NCI-H524 treated with DMSO at 0.1 percent for 48 hours (cell line): ENCODE results near the gene TAGLN.
"Not testable (repeated sequence)": the region's sequence is repeated elsewhere in the genome, so short reads cannot be mapped to it uniquely, and the experiment has no call there.

ENCODE experiments used
- DNase-seq: peaks from one replicate; lab custom pipeline; 2025; lab: John Stamatoyannopoulos, UW

Gene TAGLN

DNA sequence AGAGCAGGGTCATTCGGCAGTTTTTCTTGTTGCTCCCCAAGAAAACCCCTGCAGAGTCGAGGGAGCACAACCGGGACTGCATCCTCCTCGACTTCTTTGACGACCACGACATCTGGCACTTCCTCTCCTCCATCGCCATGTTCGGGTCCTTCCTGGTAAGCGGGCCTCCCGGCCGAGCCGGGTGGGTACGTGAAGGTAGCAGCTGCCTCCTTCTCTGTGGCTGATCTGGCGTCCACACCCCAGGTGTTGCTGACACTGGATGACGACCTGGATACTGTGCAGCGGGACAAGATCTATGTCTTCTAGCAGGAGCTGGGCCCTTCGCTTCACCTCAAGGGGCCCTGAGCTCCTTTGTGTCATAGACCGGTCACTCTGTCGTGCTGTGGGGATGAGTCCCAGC is 3.4 kb upstream of the TAGLN start:
- DNase-seq = no peak

DNA sequence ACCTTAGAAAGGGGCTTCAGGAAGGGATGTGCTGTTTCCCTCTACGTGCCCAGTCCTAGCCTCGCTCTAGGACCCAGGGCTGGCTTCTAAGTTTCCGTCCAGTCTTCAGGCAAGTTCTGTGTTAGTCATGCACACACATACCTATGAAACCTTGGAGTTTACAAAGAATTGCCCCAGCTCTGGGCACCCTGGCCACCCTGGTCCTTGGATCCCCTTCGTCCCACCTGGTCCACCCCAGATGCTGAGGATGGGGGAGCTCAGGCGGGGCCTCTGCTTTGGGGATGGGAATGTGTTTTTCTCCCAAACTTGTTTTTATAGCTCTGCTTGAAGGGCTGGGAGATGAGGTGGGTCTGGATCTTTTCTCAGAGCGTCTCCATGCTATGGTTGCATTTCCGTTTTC is 2.2 kb upstream of the TAGLN start:
- no peak for DNase-seq

DNA sequence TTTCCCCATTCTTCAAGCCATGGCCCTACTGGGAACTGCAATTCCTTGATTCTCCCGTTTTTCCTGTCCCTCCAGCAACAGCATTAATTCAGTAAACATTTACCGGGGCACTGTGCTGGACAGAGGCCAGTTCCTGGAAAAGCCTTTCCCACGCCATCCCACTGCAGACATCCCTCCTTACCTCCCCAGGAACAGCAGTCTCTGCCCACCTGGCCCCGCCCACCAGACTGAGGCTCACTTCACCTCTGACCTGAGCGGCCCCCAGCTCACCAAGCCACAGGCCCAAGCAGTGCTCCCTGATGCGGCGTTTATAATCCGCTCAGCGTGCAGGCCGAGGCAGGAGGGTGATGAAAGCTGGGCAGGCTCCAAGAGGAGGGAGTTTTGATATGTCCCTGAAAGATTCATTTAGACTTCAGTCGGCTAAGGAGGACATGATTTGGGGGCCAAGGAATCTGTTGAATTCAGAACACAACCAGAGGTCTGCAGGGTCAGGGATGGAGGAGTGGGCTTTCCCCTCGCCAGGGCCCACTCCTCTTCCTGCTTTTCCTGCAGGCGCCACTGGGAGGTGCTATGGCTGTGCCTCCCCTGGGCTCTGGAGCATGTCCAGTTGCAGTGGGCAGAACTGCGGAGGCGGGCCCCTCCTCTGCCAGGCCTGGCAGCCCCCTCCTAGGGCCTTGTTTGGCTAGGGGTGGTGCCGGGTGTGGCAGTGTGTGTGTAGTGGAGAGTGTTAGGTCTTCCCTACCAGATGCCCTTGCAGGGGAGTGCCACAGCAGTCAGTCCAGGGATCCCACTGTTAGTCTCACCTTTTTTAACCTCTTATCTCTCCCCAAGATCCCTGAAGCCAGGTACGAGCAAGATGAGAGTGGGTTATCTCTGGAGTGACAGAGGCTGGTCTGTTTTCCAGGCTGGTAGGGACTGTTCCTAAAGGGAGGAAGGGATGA is 1.4 kb upstream of the TAGLN start:
- DNase-seq = no peak

DNA sequence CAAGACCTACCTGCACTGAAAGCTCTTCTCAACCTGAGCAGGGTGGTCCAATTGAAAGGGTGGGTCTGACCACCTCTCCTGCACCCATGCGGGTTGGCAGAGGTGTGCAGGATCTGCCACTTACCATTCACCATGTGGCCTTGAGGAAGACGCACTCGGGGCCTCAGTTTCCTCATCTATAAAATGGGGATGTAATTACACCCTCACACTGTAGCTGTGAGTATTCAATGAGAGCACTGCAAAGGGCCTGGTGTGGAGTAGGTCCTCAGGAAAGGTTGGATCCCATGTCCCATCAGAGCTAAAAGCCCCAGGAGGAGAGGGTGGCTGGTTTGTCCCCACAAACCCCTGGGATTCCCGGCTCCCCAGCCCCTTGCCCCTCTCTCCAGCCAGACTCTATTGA is 557 bp upstream of the TAGLN start:
- no peak for DNase-seq

DNA sequence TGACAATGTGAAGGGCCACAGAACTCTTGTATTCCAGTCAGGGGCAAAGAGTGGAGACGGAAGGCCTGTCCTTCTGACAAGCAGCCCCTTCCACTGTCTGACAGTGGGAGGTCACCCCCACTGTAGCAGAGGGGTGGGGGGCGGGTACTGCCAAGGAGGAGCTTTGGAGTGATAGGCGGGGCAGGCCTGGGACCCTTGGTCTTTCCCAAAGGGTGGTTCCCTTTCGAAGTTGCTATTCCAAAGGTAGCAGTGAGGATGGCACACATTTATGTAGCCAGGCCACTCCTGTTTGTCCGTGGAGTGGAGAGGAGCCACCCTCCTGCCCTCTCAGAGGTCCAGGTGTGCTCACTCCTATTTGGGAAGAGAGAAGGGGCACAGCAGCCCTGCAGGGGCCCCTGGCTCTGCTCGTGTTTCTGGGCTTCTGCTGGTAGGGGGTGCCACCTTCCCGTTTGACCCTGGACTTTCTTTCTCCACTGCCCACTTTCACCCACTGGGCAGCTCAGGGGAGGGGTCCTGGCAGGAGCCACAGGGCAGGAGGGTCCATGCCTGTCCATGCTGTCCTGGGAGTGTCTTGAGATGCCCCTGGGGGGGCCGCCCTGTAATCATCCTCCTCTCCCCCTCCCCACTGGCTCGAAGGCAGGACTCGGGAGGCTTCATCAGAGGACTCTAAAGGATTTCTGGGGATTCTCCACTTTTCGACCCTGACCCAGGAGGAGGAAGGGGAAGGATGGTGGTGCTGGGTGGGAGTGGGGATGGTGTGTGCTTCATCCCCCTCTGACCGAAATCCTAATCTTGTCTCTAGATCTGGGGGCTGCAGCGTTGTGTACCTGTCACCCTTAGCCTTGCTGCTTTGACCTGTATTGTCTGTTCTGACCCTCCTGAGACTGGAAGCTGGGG is 994 bp downstream of the TAGLN start:
- no peak for DNase-seq

DNA sequence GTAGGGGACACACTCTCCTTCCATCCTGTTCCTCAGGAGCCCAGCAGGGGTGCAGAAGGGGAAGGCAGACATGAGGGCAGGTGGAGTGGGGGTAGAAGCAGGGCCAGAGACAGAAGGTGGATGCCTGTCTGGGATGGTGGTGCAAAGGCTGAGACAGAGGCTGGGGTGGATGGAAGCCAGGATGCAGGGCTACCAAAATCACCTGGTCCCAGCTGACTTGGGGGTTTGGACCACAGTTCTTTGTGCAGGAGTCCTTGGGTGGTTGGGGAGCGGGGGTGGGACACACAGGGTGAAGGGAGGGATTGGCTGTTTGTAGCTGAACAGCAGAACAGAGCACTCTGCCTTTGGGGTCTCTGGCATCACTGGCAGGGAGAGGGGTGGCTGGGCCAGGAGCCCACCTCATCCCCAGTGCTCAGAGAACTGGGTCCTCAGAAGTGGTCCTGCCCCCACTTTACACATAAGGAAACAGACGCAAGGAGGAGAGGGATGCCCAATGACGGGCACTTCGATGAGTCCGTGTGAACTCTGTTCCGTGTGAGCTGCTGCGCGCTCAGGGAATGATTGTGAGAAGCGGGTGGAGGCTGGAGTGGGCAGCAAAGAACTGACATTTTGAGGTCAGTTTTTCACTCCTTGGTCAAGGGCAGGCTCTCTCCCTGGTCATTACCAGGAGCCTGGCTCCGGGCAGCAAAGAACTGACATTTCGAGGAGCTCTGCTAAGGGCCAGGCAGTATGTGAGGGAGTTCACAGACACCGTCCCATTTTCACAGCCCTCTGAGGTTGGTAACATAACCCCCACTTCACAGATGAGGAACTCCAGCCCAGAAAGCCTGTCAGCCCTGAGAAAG is 1.9 kb downstream of the TAGLN start:
- no peak for DNase-seq

DNA sequence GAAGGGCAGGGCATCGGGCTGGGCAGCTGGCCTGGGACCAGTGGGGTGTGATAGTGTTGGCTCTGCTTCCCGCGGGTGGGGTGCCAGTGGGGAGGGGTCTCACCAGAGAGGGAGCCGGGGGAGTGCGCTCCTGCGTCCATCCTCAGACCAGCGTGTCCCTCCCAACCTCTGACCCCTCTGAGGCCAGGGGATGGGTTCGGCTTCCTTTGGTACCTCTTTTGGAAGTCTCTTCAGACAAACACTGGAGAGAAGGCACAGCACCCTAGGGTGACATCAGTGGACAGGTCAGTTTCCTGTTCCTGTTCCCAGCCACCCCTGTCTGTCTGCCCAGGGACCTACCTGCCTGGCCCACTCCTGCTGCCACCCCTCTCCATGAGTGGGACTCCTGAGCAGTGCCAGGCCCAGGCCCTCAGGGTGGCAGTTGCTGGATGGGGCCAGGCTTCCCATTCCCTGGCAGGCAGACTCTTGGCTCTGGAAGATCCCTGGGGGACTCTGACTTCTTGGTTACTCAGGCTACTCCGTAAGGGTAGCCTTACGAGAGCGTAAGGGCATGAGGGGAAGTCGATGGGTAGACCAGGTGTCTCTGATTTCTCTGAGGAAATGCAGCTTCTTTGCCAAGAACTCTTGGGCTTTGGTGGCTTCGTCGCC is 2.6 kb downstream of the TAGLN start:
- no peak for DNase-seq

DNA sequence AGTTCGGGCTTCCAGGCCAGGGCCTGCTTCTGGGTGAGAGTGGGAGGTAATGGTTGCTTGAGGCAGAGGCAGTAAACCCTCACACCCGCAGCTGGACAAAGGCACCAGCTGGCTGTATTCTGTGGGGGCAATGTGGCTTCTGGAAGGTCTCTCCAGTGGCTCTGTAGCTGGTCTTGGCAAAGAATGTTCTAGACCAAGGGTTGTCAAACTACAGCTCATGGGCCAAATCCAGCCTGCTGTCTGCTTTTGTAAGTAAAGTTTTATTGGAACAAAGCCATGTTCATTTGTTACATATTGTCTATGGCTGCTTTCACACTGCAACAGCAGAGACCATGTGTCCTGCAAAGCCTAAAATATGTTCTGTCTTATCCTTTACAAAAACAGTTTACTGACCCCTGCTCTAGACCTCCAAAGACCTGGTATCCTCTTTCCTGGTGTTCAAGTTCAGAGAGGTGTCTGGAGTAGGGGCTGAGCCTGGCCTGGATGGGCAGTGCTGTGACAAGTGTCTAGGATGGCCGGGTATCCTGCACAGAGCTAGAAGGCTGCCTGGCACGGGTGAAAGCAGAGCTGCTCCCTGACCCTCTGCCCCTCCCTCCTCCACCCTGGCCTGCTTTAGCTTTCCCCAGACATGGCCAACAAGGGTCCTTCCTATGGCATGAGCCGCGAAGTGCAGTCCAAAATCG is 3.4 kb downstream of the TAGLN start:
- no peak for DNase-seq

DNA sequence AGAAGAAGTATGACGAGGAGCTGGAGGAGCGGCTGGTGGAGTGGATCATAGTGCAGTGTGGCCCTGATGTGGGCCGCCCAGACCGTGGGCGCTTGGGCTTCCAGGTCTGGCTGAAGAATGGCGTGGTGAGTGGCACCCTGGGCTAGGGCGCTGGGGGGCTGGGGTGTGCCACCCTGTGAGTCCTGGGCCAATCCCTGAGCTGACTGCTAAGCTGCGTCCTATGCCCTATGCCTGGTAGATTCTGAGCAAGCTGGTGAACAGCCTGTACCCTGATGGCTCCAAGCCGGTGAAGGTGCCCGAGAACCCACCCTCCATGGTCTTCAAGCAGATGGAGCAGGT is 3.9 kb downstream of the TAGLN start:
- DNase-seq = no peak

DNA sequence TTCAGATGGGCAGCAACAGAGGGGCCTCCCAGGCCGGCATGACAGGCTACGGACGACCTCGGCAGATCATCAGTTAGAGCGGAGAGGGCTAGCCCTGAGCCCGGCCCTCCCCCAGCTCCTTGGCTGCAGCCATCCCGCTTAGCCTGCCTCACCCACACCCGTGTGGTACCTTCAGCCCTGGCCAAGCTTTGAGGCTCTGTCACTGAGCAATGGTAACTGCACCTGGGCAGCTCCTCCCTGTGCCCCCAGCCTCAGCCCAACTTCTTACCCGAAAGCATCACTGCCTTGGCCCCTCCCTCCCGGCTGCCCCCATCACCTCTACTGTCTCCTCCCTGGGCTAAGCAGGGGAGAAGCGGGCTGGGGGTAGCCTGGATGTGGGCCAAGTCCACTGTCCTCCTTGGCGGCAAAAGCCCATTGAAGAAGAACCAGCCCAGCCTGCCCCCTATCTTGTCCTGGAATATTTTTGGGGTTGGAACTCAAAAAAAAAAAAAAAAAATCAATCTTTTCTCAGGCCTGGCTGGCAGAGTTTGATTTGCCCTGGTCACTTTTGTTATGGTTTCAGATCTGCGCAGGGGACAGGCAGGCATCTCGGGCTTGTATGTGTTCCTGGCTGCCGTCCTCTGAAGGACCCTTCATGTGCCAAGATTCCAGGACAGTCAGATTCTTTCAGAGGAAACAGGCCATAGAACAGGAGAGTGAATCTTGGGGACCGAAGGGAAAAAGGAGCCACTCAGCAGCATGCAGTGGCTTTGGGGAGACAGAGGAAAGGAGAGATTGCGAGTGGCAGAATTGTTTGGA is 5.3 kb downstream of the TAGLN start:
- no peak for DNase-seq

DNA sequence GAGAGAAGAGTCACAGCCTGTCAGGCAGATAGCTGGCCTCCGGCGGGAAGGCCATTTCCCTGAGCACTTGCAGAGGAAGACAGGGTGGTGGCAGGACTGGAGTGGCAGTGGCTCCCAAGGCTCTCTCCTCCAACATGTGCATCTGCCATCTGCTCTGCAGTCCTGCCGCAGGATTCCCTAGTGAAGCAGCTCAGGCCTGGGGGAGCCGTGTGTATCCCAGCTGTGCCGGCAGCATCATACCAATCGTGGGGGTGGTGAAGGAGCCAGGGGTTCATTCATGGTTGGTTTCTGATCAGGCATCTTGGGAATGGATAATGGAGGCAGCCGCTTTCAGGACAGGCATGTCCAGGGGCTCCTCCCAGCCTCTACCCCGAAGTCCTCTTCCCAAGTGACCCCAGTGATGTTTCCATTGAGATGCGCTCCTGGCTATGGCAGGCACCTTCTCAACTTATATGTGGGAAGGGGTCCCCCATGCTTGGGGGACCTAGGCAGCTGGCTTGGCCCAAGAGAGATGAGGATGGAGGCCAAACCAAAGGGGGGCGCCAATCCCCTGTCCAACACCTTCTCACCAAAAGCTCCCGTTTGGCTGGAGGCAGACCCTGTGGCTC is 6.1 kb downstream of the TAGLN start:
- DNase-seq = no peak

DNA sequence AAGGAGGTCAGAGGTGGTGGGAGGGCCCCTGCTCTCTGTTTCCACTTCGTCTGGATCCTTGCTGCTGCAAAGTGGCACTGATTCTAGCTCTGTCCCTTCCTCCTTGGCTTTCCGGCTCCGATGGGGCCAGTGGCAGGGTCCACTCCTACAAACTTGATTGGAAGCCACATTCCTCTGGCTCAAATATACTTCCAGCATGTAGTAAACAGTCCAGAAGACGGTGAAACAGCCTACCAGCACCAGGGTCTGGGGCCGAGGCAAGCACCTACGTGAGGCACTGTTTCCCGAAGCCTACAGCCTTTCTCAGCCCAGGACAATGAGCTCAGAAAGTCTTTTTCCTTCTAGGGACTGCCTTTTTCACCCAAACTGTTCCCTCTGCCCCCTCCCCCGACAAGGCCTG is 6.9 kb downstream of the TAGLN start:
- not testable (repeated sequence) for DNase-seq

DNA sequence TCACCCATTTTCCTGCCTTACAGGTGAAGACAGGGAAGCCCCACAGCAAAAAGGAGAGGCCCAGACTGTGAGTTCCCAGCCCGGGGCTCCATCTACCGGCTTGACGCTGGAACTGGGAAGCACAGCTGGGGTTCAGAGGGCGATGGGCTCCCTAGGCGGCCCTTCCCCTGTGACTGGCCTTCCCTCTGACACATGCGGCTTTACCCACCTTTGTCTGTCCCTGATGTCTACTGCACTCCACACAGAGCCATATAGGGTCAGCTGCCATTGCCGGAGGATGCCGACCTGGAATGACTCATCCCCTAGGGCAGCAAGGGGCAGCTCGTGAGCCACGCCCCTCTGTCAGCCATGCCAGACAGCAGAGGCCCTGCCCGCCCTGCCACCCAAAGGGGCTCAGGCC is 7.7 kb downstream of the TAGLN start:
- DNase-seq = not testable (repeated sequence)

DNA sequence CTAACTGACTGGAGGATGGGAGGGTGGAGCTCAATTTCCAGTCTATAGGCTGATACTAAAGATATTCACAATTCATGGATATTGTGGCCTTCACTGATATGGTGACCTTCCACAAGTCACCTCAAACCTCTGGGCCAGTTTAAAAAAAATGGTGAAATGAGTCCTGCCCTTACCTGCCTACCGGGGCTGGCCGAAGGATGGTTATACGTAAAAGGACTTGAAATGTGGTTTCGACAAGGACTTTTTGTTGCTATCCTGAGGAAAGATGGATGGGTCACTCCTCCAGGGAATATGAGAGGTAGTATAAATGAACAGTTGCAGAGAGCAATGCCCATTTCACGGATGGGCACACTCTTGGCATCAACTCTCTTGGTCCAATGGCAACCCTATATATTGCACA is 8.3 kb downstream of the TAGLN start:
- DNase-seq = not testable (repeated sequence)

DNA sequence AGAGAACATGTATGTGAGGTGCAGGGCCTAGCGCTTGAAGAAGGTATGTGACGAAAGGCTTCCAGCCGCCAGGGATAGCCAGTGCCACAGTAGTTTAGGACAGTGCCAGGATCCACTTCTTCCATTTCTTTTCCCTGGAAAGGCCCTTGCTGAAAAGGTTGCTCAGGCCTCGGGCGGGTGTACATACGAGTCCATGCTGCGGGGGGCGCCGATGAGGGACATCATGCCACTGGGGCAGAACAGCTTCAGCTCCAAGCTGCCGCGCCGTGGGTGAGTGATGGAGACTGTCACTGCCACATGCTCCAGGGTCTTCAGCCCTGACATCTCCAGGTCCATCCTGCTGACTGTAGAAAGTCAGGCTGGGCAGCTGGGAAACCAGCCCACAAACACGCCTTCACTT is 9.5 kb downstream of the TAGLN start:
- not testable (repeated sequence) for DNase-seq

DNA sequence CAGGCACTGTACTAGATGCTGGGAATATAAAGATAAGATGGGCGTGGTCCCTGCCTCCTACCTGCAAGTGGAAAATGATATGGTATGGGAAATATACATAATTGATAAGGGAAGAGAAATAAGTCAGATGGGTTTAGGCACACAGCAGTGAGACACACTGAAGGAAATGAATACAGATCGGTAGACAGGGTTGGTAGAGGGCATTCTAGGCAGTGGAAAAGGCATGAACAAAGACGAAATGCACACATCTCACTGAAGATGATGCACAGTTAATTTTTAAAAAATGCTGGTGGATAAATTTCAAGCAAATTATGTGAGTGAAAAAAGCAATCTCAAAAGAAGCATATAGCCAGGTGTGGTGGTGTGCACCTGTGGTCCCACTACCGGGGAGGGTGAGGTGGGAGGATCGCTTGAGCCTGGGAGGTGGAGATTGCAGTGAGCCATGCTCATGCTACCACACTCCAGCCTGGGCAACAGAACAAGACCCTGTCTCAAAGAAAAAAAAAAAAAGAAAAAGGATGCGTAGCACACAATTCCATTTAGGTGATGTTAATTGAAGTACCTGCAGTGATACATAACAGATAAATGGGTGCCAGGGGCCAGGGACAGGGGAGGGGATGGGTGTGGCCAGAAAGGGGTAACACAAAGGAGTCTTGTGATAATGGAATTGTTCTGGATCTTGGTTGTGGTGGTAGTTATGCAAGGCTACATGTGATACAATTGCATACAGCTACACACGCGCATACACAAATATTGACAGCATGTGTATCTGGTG is 10.4 kb downstream of the TAGLN start:
- DNase-seq = not testable (repeated sequence)

DNA sequence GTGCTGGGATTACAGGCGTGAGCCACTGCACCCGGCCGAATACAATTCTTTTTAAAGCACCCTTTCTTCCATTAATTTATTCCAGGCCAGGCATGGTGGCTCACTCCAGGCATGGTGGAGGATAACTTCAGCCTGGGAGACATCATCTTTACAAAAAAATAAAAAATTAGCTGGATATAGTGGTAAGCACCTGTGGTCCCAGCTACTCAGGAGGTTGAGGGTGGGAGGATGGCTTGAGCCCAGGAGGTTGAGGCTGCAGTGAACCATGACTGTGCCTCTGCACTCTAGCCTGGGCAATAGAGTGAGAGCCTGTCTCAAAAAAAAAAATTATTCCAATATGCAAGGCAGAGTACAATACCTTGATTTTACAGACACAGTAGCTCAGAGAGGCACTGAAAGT is 11.4 kb downstream of the TAGLN start:
- DNase-seq = no peak

DNA sequence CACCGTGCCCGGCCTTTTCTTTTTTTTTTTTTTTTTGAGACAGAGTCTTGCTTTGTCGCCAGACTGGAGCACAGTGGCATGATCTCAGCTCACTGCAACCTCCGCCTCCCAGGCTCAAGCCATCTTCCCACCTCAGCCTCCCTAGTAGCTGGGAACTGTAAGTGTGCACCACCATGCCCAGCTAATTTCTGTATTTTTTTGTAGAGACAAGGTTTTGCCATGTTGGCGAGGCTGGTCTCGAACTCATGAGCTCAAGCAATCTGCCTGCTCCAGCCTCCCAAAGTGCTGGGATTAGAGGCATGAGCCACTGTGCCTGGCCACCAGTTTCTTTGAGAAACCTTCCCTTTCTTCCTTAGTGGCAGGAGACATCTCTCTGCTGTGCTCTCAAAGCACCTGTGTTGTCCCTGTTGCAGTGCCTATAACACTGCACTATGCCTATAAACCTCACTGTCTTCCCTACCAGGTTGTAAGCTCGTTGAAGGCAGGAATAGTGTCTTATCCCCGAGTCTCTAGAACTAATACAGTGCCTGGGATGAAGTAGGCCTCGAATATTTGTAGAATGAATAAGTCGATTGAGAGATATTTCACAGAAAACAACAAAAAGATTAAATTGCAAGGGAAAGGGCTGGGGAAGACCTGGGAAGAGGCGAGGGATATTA is 13.7 kb downstream of the TAGLN start:
- no peak for DNase-seq
